ENCODE results near the gene MRPL38.

MRPL38 gene

GRCh38 chr17:75904749-75905521 is at the start of gene MRPL38:
TSS of gene MRPL38 (minus strand) at chr17:75904884. CDS start at chr17:75904875, 9 bp downstream.
- peak; percentile 87 for DNase-seq

- DNase-seq: no peak
Observed at GRCh38 chr17:75950855-75951554, 46.3 kb upstream of the MRPL38 start.

GRCh38 chr17:75950421-75950820 is 45.7 kb upstream of the MRPL38 start:
- DNase-seq: no peak

- no peak for DNase-seq
Observed at GRCh38 chr17:75945211-75945610, 40.5 kb upstream of the MRPL38 start.

- no peak for DNase-seq
Observed at GRCh38 chr17:75943491-75943890, 38.8 kb upstream of the MRPL38 start.

- DNase-seq: no peak
Observed at GRCh38 chr17:75942473-75942872, 37.8 kb upstream of the MRPL38 start.

GRCh38 chr17:75941442-75941819 is 36.7 kb upstream of the MRPL38 start:
- DNase-seq: no peak

GRCh38 chr17:75940727-75941441 is 36.2 kb upstream of the MRPL38 start, which contains the start of gene FBF1:
TSS of gene FBF1 (minus strand) at chr17:75941042. CDS start at chr17:75938149, 2,893 bp downstream.
- DNase-seq: peak; percentile 94

GRCh38 chr17:75937652-75938051 is 33.0 kb upstream of the MRPL38 start:
- no peak for DNase-seq

GRCh38 chr17:75933808-75934207 is 29.1 kb upstream of the MRPL38 start:
- no peak for DNase-seq

- no peak for DNase-seq
Observed at GRCh38 chr17:75932852-75933251, 28.2 kb upstream of the MRPL38 start.

- no peak for DNase-seq
Observed at GRCh38 chr17:75931062-75931461, 26.4 kb upstream of the MRPL38 start.

GRCh38 chr17:75927286-75927922 is 22.7 kb upstream of the MRPL38 start:
- peak; percentile 46 for DNase-seq

GRCh38 chr17:75926456-75926855 is 21.8 kb upstream of the MRPL38 start:
- no peak for DNase-seq

GRCh38 chr17:75925912-75926311 is 21.2 kb upstream of the MRPL38 start:
- DNase-seq: no peak

GRCh38 chr17:75925103-75925502 is 20.4 kb upstream of the MRPL38 start:
- no peak for DNase-seq

GRCh38 chr17:75922963-75923874 is 18.5 kb upstream of the MRPL38 start:
- no peak for DNase-seq

- DNase-seq: no peak
Observed at GRCh38 chr17:75922173-75922961, 17.7 kb upstream of the MRPL38 start.

GRCh38 chr17:75921596-75921995 is 16.9 kb upstream of the MRPL38 start:
- DNase-seq: no peak

- no peak for DNase-seq
Observed at GRCh38 chr17:75920045-75920560, 15.4 kb upstream of the MRPL38 start.

- DNase-seq: no peak
Observed at GRCh38 chr17:75919611-75920010, 14.9 kb upstream of the MRPL38 start.

Data from inflammatory macrophage treated with lipopolysaccharide for 4 hours (primary cell).